ENCODE results near the gene KRTAP1-1.
"Not testable (repeated sequence)": the region's sequence is repeated elsewhere in the genome, so short reads cannot be mapped to it uniquely, and the experiment has no call there.

KRTAP1-1 gene, protein sequence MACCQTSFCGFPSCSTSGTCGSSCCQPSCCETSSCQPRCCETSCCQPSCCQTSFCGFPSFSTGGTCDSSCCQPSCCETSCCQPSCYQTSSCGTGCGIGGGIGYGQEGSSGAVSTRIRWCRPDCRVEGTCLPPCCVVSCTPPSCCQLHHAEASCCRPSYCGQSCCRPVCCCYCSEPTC

DNA sequence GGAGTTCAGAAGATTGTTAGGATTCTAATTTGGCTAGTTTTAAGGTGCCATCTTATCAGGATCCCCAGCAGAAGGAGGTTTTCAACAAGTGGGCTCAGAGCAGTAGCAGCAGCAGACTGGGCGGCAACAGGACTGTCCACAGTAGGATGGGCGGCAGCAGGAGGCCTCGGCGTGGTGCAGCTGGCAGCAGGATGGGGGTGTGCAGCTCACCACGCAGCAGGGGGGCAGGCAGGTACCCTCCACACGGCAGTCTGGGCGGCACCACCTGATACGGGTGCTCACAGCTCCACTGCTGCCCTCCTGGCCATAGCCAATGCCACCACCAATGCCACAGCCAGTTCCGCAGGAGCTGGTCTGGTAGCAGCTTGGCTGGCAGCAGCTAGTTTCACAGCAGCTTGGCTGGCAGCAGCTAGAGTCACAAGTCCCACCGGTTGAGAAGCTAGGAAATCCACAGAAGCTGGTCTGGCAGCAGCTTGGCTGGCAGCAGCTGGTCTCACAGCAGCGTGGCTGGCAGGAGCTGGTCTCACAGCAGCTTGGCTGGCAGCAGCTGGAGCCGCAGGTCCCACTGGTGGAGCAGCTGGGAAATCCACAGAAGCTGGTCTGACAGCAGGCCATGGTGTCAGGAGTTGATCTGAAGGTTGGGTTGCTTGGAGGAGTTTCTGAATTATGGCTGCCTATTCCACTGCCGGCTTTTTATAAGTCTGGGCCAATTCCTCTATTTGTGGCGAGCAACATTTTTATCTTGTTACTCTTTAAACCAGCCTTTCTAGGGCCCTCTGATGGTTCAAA is at the start of gene KRTAP1-1:
Gene KRTAP1-1 (minus strand): TSS at position 668 of the 789 bp plus-strand sequence. CDS start 53 bp downstream, at position 615.
- DNase-seq (ENCODE audit: low read depth in 2 of 2), result not testable (repeated sequence)

DNA sequence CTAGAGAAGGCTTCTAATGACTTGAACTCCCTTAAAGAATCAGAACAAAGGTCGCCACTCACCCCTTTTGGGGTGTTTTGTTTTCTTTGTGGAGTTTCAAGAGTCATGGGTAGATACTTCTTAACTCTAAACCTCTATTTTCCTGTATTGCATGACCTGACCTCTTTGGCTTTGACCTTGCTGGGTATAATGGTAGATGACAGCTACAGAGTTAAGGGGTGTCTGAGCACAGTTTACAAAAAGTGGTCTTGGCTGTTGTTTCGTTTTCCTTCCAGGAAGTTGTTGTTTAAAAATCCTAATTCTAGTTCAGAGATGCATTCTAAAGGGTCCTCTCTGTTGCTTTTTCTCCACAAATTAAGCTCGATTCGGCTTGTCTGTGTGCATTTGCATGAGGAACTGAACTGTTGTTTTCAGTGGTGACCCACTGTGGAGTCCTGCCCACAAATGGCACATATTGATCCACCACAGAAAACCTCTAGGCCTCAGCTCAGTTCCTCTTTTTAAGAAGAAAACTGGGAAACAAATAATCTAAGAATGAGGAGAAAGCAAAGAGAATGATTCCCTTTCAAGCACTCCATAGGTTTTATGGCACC is 47.6 kb upstream of the KRTAP1-1 start:
- DNase-seq (ENCODE audit: low read depth in 2 of 2), result not testable (repeated sequence)

DNA sequence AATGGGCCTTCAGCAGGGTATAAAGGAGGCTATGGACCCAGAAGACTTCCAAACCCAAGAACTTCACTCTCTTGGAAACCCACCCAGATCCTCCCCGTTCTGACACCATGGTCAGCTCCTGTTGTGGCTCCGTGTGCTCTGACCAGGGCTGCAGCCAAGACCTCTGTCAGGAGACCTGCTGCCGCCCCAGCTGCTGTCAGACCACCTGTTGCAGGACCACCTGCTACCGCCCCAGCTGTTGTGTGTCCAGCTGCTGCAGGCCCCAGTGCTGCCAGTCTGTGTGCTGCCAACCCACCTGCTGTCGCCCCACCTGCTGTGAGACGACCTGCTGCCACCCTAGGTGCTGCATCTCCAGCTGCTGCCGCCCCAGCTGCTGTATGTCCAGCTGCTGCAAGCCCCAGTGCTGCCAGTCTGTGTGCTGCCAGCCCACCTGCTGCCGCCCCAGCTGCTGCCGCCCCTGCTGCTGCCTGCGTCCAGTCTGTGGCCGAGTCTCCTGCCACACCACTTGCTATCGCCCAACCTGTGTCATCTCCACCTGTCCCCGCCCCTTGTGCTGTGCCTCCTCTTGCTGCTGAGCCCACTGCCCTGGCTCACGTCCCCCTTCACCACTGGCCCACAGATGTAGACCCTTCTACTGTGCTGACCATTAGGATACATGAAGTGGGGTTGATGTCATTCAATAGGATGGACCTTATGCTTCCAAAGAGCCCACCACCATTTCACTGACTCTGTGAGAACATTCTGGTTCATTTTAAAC is 43.0 kb upstream of the KRTAP1-1 start, which contains the start of gene KRTAP4-7:
Gene KRTAP4-7 (plus strand): TSS at position 51 of the 757 bp plus-strand sequence. CDS start 57 bp downstream, at position 108.
- not testable (repeated sequence) for DNase-seq (ENCODE audit: low read depth in 2 of 2)

DNA sequence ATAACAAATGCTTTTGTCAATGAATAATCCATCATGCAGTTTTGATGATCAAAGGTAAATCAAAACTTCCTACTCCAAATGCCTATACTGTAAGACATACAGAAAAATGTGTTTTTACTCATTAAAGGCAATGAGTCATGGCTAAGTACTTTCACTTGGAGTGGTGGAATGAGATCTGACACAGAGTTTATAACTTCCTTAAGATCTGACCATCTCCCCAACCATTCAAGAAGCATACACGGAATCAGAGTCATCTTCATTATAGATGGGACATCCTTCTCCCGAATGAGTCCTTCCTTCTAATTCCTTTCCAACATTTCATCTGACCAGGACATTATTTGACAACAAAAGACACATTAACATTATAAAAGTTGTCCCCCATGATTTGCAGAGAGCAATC is 42.2 kb upstream of the KRTAP1-1 start:
- DNase-seq (ENCODE audit: low read depth in 2 of 2), result not testable (repeated sequence)

DNA sequence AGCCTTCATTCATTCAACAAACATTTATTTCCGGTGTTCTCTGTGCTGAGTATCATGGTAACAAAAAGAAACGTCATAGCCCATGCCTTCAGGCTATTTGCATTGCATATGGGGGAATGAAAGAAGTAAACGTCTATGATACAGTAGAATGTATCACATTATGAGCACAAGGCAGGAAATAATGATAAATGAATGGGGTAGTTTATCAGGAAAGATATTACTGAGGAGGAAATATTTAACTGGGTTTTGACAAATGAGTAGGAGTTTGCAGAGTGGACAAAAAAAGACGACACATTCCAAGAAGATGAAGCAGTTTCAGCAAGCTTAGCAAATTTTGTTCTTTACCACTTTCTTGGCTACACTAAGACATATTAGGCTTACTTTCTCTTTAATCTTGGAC is 41.4 kb upstream of the KRTAP1-1 start:
- DNase-seq (ENCODE audit: low read depth in 2 of 2), result no peak

DNA sequence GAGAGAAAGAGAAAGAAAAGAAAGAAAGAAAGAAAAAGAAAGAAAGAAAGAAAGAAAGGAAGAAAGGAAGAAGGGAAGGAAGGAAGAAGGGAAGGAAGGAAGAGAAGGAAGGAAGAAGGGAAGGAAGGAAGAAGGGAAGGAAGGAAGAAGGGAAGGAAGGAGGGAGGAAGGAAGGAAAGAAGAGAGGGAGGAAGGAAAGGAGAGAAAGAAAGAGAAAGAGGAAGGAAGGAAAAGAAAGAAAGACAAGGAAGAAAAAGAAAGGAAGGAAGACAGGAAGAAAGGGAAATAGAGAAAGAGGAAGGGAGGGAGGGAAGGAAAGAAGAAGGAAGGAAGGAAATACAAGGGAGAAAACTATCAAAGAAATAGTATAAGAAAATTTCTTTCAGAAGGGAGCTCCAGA is 35.5 kb upstream of the KRTAP1-1 start:
- no peak for DNase-seq (ENCODE audit: low read depth in 2 of 2)

DNA sequence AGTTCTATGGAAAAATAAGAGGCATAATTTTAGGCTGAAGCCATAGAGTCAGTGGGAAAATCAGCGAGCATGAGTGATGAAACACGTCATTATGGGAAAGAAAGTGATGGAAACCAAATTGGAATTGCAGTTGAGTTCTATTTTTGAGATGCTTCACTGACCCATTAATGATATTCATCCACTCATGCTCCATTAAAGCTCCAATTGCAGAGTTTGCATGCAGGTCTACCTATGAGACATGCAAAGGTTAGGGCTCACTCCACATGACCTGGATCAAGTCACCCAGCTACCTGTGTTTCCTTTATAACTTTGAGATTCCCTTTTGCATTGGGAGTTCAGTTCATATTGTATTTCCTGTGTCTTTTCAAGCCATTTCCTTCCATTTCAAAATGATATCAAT is 32.4 kb upstream of the KRTAP1-1 start:
- no peak for DNase-seq (ENCODE audit: low read depth in 2 of 2)

DNA sequence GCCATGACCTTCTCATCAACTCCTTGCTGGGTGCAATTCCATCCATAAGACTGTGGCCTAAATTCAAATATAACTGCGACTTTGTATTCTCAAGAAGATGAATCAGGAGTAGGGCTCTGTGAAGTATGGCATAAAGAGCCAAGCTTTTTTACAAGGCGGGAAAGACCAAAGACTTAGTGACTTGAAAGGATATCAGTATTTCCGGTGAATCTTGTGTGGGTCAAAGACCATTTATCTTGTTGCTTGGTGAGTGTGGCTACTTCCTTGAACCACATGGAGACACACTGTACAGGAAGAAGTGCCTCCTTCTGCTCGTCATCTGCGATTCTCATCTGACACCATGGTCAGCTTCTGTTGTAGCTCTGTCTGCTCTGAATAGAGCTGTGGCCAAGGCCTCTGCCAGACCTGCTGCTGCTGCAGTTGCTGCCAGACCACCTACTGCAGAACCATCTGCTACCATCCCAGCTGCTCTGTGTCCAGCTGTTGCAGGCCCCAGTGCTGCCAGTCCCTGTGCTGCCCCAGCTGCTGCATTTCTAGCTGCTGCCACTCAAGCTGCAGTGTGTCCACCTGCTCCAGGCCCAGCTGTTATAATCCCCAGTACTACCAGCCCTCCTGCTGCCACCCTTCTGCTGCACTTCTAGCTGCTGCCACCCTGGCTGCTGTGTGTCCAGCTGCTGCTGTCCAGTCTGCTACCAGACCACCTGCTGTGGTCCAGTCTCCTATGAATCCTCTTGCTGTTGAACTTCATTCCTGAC is 30.5 kb upstream of the KRTAP1-1 start:
- DNase-seq (ENCODE audit: low read depth in 2 of 2), result no peak

DNA sequence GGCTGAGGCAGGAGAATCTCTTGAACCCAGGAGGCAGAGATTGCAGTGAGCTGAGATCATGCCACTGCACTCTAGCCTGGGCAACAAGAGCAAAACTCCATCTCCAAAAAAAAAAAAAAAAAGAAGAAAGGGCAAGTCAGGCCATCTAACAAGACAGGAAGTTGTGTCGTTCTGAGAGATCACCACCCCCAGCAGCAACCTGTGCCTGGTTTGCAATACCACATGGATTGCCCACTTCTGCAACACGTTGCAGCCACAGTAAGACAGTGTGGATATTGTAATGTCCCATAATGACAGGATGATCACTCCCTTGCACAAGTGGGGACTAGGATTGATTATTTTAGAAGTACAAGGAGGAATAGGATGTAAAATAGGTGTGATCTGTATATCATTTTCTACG is 27.8 kb upstream of the KRTAP1-1 start:
- DNase-seq (ENCODE audit: low read depth in 2 of 2), result no peak

DNA sequence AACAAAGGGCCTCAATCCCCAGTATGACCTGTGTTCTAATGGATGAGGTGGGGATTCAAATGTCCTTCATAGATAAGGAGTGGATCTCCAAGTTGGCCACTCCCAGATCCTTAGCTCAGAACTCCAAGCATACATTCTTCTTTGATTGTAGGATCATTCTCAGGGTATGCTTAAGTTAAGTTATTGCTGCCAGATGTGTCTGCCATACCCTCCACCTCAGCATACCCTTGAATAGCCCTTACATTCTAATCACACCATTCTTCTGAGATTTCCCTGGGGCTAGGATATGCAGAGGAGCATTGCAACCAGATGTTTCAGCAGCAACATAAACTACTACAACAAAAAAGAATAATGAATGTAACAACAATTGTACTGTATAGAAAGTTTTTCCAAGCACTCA is 26.0 kb upstream of the KRTAP1-1 start:
- DNase-seq (ENCODE audit: low read depth in 2 of 2), result no peak

DNA sequence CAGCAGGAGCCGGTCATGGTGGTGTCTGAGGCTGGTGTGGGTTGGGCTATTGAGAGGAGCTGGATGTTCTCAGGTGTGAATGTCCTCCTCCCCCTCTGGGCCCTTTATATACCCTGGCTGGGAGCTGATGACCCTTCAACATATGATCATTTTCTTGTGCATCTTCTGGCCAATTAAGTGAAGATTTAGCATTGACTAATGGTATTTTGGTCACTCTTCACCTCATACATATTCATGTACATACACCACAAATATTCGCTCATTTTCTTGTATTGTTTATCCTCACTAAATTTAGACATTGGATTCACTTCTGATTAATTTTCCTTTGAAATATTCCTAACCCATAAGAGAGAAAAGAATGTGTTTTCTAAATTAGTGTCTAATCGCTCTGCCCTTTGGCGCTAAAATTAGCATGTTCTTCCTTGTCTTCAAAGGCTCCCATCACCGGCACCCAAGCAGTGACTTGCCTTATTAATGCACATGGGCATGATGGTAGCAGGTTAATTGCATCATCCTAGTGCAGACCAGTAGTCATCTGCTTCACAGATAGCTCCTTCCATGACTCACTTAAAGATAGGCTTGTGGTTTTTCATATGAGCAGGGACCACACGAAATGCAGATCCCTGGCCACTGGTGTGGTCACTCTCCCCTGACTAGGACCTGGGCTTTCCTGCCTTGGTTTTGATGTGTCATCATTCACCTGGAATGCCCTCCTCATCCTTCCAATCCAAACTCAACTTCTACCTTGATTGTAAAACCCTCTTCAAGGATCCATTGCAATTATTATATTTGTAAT is 24.8 kb upstream of the KRTAP1-1 start, which contains the start of gene KRTAP2-4:
Gene KRTAP2-4 (minus strand): TSS at position 51 of the 796 bp plus-strand sequence. CDS start 34 bp downstream, at position 17.
- DNase-seq (ENCODE audit: low read depth in 2 of 2), result no peak

DNA sequence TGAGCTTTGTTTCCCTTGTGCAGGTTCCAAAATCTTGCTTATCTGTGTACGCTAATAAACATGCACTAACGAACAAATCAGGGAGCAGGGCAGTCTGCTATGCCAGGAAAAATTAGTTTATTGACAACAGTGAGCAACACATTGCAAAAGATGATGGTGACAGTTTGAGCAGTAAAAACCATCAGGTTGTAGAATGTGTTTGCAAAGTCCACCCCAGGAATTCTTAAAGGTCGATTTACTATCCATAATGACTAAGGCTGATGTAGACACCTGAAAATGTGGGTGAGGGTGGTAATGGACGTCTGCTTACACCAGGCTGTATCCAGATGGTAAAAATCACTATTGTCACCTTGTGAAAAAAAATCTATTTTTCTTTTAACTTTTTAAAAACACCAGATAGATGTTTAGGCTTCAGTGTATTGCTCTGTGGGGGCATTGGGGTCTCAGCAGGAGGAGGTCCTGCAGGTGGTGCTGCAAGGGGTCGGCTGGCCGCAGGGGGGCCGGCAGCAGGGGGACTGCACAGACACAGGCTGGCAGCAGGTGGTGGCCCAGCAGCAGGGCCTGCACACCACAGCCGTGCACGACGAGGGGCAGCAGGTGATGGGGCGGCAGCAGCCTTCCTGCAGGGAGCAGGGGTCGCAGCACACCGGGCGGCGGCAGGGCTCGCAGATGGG is 23.9 kb upstream of the KRTAP1-1 start:
- not testable (repeated sequence) for DNase-seq (ENCODE audit: low read depth in 2 of 2)

DNA sequence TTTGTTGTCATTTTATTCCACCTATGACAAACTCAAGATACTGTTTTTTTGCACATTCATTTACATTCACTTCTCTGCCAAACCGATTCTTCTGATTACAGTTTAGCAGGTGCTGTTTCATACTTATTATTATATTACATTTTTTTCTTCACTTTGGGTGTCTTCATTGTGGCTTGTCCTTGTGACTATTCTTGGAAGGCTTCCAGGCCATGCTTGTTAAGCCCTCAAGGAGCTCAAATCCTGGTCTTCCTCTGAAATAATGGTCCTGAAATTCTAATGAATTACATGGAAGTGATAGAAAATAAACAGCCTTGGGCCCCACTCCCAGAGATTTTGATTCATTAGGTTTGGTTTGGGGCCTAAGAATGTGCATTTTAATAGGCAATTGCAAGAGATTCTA is 23.1 kb upstream of the KRTAP1-1 start:
- DNase-seq (ENCODE audit: low read depth in 2 of 2), result no peak

DNA sequence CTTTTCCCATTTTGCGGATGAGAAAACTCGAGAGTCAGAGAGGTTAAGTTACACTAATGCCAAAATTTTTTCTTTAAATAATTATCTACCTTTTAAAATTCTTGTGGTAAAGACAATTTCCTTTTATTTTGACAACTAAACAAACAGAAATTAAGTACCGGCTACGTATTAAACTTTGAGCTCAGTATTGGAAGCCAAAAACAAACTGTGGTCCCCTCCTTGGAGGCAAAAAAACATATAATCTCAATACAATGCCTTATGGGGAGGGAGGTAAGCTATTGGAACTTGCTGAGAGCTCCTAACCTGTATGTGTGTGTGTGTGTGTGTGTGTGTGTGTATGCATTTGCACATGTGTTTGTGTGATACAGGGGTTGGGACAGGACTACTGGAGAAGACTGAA is 22.2 kb upstream of the KRTAP1-1 start:
- no peak for DNase-seq (ENCODE audit: low read depth in 2 of 2)

DNA sequence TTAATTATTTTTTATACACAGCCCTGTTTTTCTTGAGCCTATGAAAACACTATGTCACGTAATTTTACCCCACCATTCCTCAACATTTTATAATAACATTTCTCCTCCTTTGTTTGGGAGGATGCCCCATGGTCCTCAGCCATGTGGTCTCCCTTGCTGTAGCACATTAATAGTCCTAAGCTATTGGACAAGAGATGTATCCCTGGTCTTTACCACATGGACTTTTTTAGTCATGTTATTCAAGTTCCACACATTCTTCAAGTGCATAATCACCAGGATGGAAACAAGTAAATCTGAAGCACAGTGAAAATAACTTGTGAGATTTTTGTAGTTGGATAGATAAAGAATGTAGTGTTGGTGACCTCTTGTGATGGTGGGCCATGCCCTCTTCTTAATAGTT is 20.7 kb upstream of the KRTAP1-1 start:
- DNase-seq (ENCODE audit: low read depth in 2 of 2), result no peak

DNA sequence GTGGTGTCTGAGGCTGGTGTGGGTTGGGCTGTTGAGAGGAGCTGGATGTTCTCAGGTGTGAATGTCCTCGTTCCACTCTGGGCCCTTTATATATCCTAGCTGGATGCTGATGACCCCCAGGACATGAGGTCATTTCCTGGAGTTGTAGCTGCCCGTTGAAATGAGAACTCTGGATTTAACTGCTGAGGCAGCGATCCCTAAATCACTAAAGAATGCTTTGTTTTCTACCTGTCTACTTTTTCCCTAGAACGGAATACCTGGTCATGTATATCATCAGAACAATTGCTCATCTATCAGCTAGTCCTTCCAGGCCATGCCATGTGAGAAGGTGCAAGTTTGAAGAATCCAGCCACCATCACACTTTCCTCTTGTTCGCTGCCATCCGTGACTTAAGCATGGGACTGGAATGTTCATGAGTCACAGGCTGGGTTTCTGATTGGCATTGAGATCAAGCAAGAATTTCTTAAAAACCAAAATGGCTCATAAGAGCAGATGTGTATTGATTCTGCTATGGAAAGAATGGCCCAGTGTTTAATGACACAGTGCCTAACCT is 18.9 kb upstream of the KRTAP1-1 start, which contains the start of gene KRTAP2-3:
Gene KRTAP2-3 (minus strand): TSS at position 63 of the 553 bp plus-strand sequence. CDS start 64 bp downstream, outside the sequence.
- no peak for DNase-seq (ENCODE audit: low read depth in 2 of 2)

DNA sequence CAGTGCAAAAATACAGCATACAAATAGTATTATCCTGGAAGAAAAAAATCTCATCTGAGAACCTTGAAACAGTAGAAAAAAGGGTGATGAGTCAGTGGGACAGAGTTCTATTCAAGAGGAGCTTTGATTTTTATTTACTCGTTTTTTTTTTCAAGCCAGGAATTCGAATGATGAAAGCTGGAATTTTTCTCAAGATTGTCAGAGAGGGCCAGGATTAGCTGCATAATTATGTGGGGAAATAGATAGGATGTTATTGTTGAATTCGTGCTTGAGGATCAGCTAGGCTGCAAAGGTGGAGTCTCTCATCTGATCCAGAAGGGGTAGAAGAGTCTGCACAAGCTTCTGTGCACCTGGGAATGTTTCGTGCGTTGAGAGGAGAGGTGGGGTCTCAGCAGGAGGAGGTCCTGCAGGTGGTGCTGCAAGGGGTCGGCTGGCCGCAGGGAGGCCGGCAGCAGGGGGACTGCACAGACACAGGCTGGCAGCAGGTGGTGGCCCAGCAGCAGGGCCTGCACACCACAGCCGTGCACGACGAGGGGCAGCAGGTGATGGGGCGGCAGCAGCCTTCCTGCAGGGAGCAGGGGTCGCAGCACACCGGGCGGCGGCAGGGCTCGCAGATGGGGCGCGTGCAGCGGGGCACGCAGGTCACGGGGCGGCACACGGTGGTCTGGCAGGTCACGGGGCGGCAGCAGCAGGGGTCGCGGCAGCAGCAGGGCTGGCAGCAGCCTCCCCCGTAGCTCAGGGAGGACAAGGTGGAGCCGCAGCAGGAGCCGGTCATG is 18.2 kb upstream of the KRTAP1-1 start:
- not testable (repeated sequence) for DNase-seq (ENCODE audit: low read depth in 2 of 2)

DNA sequence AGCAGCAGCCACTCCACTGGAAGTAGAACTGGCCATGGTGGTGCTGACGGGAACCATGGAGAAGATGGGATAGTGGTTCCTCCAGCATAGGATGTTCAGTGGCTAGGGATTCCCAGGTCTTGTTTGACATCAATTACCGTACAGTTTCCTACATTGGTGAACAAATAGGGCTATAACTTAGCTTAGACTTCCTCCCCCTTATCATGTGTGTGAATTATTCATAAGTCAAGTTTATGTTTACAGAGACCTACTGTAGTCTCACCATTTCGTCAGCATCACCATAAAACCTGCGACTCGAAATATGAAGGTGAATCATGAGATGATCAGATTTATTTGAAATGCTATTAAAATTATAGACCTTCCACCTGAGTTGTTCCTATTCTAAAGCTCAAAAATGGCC is 17.5 kb upstream of the KRTAP1-1 start:
- DNase-seq (ENCODE audit: low read depth in 2 of 2), result no peak

DNA sequence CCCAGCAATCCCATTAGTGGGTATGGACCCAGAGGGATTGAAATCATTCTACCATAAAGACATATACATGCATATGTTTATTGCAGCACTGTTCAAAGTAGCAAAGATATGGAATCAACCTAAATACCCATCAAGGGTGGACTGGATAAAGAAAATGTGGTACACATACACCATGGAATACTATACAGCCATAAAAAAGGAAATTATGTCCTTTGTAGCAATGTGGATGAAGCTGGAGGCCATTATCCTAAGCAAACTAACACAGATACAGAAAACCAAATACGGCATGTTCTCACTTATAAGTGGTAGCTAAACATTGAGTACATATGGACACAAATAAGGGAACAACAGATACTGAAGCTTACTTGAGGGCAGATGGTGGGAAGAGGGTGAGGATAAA is 16.3 kb upstream of the KRTAP1-1 start:
- no peak for DNase-seq (ENCODE audit: low read depth in 2 of 2)

Measured in stimulated activated CD8-positive, alpha-beta memory T cell treated with anti-CD3 and anti-CD28 coated beads, Interleukin-2, amount 100 ng/mL, for 1 hour (primary cell).